ENCODE data around the gene BRAP.

Gene BRAP

DNA sequence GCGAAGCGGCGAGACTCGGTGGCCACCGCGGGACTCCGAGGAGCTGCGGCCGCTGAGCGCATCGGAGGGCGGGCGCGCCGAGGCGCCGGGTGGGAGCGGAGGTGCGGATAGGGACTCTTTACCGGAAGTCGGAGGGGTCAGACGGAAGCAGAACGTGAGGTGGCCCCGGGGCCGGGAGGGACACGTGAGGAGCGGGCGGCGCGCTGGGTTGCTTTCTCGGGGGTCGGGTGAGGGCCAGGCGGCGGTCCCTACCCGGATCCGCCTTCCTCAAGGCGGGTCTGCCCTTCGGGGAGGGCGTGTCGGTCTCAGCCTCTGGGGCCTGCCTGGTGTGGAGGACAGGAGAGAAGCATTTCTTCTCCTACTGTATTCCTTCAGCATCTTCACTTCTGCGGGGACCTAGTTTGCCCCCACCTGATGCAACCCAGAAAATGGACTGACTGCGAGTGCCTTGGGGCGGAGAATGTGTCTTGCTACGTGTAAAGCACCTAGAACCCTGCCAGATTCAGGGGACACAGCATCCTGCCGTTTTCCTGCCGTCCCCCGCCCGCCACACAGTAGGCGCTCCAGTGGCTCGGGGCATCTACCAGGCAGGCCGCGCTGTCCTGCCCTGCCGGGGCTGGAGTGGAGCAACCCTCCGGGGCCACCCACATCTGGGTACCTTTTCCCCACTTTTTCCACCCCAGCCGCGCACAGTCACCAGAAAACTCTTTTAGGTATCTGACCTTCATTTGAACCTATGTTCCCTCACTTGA lies 86.1 kb downstream of the BRAP start:
- H3K4me1 ChIP-seq (ENCODE audit: control insufficient read depth, insufficient read depth, low read length): peaks cover 12% of the 10 kb centered on the region; the same call in 1 of the 2 replicates
- ChIA-PET CTCF (no interaction called here), POLR2A (interaction anchor here (0.8 to 1.0 kb wide), 3 partner anchors 10 to 33 kb away, joined by 3 read pairs; no protein-coding TSS in a partner anchor)
- TF ChIP-seq ZNF621 (tag by site-specific recombination; IDR thresholded peaks at IDR 0.05): no peak
- no peak for TF ChIP-seq HOXA7 (CRISPR knock-in tag; IDR thresholded peaks at IDR 0.05; ENCODE audit: borderline replicate concordance)
- TF ChIP-seq ZNF266 (tag by site-specific recombination; IDR thresholded peaks at IDR 0.05; ENCODE audit: low read depth): no peak
- no peak; the same call in 1 of the 2 replicates for TF ChIP-seq ZNF626 (tag by site-specific recombination; IDR thresholded peaks at IDR 0.05)
- TF ChIP-seq ZNF354C (tag by site-specific recombination; IDR thresholded peaks at IDR 0.05; ENCODE audit: borderline replicate concordance, low read depth): no peak
- TF ChIP-seq, protein P1, sequence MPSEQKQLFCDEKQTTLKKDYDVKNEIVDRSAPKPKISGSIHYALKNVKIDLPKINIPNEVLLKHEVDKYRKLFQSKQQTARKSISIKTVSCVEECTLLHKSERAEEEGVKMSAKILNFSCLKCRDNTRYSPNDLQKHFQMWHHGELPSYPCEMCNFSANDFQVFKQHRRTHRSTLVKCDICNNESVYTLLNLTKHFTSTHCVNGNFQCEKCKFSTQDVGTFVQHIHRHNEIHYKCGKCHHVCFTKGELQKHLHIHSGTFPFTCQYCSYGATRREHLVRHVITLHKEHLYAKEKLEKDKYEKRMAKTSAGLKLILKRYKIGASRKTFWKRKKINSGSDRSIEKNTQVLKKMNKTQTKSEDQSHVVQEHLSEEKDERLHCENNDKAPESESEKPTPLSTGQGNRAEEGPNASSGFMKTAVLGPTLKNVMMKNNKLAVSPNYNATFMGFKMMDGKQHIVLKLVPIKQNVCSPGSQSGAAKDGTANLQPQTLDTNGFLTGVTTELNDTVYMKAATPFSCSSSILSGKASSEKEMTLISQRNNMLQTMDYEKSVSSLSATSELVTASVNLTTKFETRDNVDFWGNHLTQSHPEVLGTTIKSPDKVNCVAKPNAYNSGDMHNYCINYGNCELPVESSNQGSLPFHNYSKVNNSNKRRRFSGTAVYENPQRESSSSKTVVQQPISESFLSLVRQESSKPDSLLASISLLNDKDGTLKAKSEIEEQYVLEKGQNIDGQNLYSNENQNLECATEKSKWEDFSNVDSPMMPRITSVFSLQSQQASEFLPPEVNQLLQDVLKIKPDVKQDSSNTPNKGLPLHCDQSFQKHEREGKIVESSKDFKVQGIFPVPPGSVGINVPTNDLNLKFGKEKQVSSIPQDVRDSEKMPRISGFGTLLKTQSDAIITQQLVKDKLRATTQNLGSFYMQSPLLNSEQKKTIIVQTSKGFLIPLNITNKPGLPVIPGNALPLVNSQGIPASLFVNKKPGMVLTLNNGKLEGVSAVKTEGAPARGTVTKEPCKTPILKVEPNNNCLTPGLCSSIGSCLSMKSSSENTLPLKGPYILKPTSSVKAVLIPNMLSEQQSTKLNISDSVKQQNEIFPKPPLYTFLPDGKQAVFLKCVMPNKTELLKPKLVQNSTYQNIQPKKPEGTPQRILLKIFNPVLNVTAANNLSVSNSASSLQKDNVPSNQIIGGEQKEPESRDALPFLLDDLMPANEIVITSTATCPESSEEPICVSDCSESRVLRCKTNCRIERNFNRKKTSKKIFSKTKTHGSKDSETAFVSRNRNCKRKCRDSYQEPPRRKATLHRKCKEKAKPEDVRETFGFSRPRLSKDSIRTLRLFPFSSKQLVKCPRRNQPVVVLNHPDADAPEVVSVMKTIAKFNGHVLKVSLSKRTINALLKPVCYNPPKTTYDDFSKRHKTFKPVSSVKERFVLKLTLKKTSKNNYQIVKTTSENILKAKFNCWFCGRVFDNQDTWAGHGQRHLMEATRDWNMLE (tag by site-specific recombination; conservative IDR thresholded peaks at IDR 0.05; ENCODE audit: low read depth): 0 out of 2 replicates have a peak, but pooled peaks have one; percentile 32
- TF ChIP-seq ZNF202 (tag by site-specific recombination; IDR thresholded peaks at IDR 0.05; ENCODE audit: borderline replicate concordance): no peak
- peak; percentile 88 for TF ChIP-seq ZBTB20 (tag by site-specific recombination; IDR thresholded peaks at IDR 0.05)
- TF ChIP-seq ZFHX2 (tag by site-specific recombination; conservative IDR thresholded peaks at IDR 0.05): peak; percentile 17; the same call in 1 of the 2 replicates
- no peak for TF ChIP-seq ZNF274 (IDR thresholded peaks at IDR 0.05; ENCODE audit: low read length)
- no peak for TF ChIP-seq ZNF274 (tag by site-specific recombination; IDR thresholded peaks at IDR 0.05; ENCODE audit: borderline replicate concordance)
- TF ChIP-seq, protein P2, sequence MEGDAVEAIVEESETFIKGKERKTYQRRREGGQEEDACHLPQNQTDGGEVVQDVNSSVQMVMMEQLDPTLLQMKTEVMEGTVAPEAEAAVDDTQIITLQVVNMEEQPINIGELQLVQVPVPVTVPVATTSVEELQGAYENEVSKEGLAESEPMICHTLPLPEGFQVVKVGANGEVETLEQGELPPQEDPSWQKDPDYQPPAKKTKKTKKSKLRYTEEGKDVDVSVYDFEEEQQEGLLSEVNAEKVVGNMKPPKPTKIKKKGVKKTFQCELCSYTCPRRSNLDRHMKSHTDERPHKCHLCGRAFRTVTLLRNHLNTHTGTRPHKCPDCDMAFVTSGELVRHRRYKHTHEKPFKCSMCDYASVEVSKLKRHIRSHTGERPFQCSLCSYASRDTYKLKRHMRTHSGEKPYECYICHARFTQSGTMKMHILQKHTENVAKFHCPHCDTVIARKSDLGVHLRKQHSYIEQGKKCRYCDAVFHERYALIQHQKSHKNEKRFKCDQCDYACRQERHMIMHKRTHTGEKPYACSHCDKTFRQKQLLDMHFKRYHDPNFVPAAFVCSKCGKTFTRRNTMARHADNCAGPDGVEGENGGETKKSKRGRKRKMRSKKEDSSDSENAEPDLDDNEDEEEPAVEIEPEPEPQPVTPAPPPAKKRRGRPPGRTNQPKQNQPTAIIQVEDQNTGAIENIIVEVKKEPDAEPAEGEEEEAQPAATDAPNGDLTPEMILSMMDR (tag by site-specific recombination; IDR thresholded peaks at IDR 0.05): peak; percentile 56; the same call in 1 of the 2 replicates
- TF ChIP-seq, protein P3, sequence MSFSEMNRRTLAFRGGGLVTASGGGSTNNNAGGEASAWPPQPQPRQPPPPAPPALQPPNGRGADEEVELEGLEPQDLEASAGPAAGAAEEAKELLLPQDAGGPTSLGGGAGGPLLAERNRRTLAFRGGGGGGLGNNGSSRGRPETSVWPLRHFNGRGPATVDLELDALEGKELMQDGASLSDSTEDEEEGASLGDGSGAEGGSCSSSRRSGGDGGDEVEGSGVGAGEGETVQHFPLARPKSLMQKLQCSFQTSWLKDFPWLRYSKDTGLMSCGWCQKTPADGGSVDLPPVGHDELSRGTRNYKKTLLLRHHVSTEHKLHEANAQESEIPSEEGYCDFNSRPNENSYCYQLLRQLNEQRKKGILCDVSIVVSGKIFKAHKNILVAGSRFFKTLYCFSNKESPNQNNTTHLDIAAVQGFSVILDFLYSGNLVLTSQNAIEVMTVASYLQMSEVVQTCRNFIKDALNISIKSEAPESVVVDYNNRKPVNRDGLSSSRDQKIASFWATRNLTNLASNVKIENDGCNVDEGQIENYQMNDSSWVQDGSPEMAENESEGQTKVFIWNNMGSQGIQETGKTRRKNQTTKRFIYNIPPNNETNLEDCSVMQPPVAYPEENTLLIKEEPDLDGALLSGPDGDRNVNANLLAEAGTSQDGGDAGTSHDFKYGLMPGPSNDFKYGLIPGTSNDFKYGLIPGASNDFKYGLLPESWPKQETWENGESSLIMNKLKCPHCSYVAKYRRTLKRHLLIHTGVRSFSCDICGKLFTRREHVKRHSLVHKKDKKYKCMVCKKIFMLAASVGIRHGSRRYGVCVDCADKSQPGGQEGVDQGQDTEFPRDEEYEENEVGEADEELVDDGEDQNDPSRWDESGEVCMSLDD (tag by site-specific recombination; IDR thresholded peaks at IDR 0.05): peak; percentile 91
- no peak for TF ChIP-seq ZNF16 (tag by site-specific recombination; IDR thresholded peaks at IDR 0.05; ENCODE audit: low read depth)
- TF ChIP-seq, protein P4, sequence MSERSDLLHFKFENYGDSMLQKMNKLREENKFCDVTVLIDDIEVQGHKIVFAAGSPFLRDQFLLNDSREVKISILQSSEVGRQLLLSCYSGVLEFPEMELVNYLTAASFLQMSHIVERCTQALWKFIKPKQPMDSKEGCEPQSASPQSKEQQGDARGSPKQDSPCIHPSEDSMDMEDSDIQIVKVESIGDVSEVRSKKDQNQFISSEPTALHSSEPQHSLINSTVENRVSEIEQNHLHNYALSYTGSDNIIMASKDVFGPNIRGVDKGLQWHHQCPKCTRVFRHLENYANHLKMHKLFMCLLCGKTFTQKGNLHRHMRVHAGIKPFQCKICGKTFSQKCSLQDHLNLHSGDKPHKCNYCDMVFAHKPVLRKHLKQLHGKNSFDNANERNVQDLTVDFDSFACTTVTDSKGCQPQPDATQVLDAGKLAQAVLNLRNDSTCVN (tag by site-specific recombination; optimal IDR thresholded peaks at IDR 0.05): peak; percentile 88
- TF ChIP-seq GFI1B (tag by site-specific recombination; IDR thresholded peaks at IDR 0.05): no peak
- TF ChIP-seq ZNF10 (tag by site-specific recombination; IDR thresholded peaks at IDR 0.05): no peak
- TF ChIP-seq, protein P5, sequence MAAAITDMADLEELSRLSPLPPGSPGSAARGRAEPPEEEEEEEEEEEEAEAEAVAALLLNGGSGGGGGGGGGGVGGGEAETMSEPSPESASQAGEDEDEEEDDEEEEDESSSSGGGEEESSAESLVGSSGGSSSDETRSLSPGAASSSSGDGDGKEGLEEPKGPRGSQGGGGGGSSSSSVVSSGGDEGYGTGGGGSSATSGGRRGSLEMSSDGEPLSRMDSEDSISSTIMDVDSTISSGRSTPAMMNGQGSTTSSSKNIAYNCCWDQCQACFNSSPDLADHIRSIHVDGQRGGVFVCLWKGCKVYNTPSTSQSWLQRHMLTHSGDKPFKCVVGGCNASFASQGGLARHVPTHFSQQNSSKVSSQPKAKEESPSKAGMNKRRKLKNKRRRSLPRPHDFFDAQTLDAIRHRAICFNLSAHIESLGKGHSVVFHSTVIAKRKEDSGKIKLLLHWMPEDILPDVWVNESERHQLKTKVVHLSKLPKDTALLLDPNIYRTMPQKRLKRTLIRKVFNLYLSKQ (tag by site-specific recombination; IDR thresholded peaks at IDR 0.05; ENCODE audit: borderline replicate concordance): no peak
- TF ChIP-seq EGR2 (tag by site-specific recombination; IDR thresholded peaks at IDR 0.05; ENCODE audit: low read depth): no peak
- peak; percentile 74; the same call in 1 of the 2 replicates for TF ChIP-seq ZNF76 (tag by site-specific recombination; IDR thresholded peaks at IDR 0.05; ENCODE audit: borderline replicate concordance, low read depth)
- TF ChIP-seq ZNF146 (tag by site-specific recombination; IDR thresholded peaks at IDR 0.05): peak; percentile 4; the same call in 1 of the 2 replicates
- TF ChIP-seq, protein P6, sequence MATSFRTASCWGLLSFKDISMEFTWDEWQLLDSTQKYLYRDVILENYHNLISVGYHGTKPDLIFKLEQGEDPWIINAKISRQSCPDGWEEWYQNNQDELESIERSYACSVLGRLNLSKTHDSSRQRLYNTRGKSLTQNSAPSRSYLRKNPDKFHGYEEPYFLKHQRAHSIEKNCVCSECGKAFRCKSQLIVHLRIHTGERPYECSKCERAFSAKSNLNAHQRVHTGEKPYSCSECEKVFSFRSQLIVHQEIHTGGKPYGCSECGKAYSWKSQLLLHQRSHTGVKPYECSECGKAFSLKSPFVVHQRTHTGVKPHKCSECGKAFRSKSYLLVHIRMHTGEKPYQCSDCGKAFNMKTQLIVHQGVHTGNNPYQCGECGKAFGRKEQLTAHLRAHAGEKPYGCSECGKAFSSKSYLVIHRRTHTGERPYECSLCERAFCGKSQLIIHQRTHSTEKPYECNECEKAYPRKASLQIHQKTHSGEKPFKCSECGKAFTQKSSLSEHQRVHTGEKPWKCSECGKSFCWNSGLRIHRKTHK (tag by site-specific recombination; IDR thresholded peaks at IDR 0.05): no peak

More for the DNA sequence above, 86.1 kb downstream of the BRAP start:
- Histone ChIP-seq H3K9me3 (ENCODE audit: control insufficient read depth, insufficient read depth, low read depth, low read length) (no peaks in the 10 kb centered on the region), H3K36me3 (ENCODE audit: control insufficient read depth in 2 of 2, insufficient read depth in 1 of 2, low read length in 2 of 2) (no peaks in the 10 kb centered on the region; a peak in 1 of 3 replicates), H3K4me3 (ENCODE audit: low read depth, low read length) (peak overlapping the region; percentile 98), H3K27ac (ENCODE audit: extremely low read depth, low read depth, low read length) (peak overlapping the region; percentile 99)
